ENCODE measurements around the gene NPHP1. TPM values are rescaled to one million over a fixed set of nuclear protein-coding genes. Genes with fewer than 3 reads are reported as not detected.

NPHP1 gene
- total RNA-seq, 4 donors from 2014 or later = 0.55 to 0.95 (median 0.60) TPM; not detected in 1

DNA sequence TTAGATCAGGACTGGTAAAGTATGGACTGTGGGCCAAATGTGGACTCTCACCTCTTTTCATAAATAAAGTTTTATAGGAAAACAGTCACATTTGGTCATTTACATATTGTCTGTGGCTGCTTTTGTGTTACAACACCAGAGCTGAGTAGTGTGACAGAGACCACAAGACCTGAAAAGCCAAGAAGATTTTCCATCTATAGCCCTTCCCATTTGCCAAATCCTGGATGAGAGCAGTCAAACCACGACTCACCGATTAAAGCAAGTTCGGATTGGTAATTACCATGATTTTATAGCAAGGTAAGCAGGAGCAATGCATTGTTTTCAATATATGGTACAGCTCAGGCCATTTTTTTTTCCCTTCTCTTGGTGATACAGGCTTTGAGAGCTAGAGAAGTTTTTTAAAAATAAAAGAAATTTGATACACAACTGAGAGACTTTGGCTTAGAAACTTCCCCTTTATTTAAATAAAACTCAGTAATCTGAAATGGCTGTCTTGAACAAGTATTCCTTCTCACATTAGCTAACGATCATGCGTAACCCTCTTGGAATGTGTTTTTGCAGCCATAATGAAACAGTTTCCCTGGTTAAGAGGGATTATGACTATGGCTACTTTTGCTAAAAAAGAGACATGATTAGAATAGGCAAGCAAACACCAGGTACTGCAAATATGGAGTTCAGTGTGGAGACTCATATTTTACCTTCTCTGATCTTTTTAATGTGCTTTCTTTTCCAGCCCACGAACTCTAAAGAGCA, 79.7 kb downstream of the NPHP1 start:
- in situ Hi-C loops (cut with MboI; ENCODE audit: low pct_ligation_motif_present in 1 of 4, low pct_unique_long_range_greater_than_20kb in 1 of 4, low sequenced_read_pairs in 3 of 4) (no loop called here), intact Hi-C loops (cut with DNase I; ENCODE audit: low total_unique reads) (no loop called here)
- Histone ChIP-seq H3K4me3 (no peak overlapping the region), H3K36me3 (no peaks in the 10 kb centered on the region), H3K4me1 (no peaks in the 10 kb centered on the region), H3K27me3 (no peaks in the 10 kb centered on the region), H3K27ac (no peak overlapping the region), H3K9me3 (no peaks in the 10 kb centered on the region)
- 86% methylated on average over 6 of the region's 6 CpGs for whole genome bisulfite sequencing, 2 donors (ENCODE audit: low coverage in 1 of 2)
- DNase-seq = no peak
- TF ChIP-seq POLR2AphosphoS5 (IDR thresholded peaks at IDR 0.05) (no peak), POLR2A (IDR thresholded peaks at IDR 0.05) (no peak), EP300 (IDR thresholded peaks at IDR 0.05; ENCODE audit: low read depth) (no peak)
- TF ChIP-seq, protein P1, sequence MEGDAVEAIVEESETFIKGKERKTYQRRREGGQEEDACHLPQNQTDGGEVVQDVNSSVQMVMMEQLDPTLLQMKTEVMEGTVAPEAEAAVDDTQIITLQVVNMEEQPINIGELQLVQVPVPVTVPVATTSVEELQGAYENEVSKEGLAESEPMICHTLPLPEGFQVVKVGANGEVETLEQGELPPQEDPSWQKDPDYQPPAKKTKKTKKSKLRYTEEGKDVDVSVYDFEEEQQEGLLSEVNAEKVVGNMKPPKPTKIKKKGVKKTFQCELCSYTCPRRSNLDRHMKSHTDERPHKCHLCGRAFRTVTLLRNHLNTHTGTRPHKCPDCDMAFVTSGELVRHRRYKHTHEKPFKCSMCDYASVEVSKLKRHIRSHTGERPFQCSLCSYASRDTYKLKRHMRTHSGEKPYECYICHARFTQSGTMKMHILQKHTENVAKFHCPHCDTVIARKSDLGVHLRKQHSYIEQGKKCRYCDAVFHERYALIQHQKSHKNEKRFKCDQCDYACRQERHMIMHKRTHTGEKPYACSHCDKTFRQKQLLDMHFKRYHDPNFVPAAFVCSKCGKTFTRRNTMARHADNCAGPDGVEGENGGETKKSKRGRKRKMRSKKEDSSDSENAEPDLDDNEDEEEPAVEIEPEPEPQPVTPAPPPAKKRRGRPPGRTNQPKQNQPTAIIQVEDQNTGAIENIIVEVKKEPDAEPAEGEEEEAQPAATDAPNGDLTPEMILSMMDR (IDR thresholded peaks at IDR 0.05) = no peak

DNA sequence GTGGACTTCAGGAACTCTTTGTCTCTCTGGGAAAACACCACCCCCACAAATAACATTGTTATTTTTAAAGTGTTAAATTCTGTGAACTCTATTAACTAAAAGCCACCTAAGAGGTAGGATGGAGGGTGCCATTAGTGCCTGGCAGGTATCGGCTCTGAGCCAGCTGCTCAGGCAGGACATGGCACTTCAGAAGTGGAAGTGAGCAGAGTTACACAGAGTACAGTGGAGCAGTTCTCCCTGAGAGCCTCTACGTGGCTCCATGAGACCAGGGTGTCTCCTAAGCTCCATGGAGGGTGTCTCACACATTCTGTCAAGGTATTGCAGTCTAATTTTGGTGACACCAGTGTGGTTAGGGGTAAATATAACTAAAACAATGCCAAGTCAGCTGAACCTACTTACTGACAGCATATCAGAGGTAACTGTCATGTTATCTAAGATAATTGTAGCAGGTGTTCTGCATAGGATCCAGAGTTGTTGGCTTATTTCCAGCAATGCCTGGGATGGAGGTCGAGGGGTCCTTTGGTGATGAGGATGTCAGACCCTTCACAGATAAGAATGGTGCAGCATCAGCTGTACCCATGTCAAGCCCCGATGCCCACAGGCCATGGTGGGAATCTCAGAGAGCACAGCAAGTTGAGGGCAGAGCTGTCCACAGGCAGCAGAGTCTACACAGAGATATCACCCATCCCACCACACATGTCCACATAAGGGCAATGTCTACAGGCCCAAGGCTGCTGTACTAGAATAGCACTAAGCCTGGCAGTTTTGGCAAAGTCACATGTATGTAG, 80.6 kb downstream of the NPHP1 start:
- DNase-seq = no peak
- H3K4me3 ChIP-seq = no peak overlapping the region
- no peak overlapping the region for H3K27ac ChIP-seq
- TF ChIP-seq POLR2AphosphoS5 (IDR thresholded peaks at IDR 0.05) (no peak), POLR2A (IDR thresholded peaks at IDR 0.05) (no peak), EP300 (IDR thresholded peaks at IDR 0.05; ENCODE audit: low read depth) (no peak)
- TF ChIP-seq, protein P1 (IDR thresholded peaks at IDR 0.05) = no peak
- H3K27me3 ChIP-seq = no peaks in the 10 kb centered on the region
- intact Hi-C loops (cut with DNase I; ENCODE audit: low total_unique reads) (no loop called here), in situ Hi-C loops (cut with MboI; ENCODE audit: low pct_ligation_motif_present in 1 of 4, low pct_unique_long_range_greater_than_20kb in 1 of 4, low sequenced_read_pairs in 3 of 4) (no loop called here)
- 90% methylated on average over 4 of the region's 4 CpGs; no CpG with 5 or more reads in 1 of the 2 donors for WGBS, 2 donors (ENCODE audit: low coverage in 1 of 2)
- H3K9me3 ChIP-seq = no peaks in the 10 kb centered on the region
- H3K4me1 ChIP-seq = no peaks in the 10 kb centered on the region
- H3K36me3 ChIP-seq = no peaks in the 10 kb centered on the region

DNA sequence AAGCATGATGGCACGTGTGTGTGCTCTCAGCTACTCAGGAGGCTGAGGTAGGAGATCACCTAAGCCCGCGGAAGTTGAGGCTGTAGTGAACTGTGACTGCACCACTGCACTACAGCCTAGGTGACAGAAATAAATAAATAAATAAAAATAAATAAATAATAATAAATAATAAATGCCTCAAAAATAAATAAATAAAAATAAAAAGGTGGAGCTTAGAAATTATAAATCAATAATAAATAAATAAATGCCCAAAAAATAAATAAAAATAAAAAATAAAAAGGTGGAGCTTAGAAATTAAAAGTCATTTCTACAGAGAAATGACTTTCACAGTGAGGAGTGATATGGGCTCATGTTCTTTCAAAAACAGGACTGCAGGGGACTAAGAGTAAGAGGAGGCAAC, 83.2 kb downstream of the NPHP1 start:
- WGBS, 2 donors (ENCODE audit: low coverage in 1 of 2) = 89 to 92% methylated on average over 3 of the region's 3 CpGs
- TF ChIP-seq EP300 (IDR thresholded peaks at IDR 0.05; ENCODE audit: low read depth) = no peak
- TF ChIP-seq POLR2AphosphoS5 (IDR thresholded peaks at IDR 0.05) = no peak
- no peak for TF ChIP-seq POLR2A (IDR thresholded peaks at IDR 0.05)
- TF ChIP-seq, protein P1 (IDR thresholded peaks at IDR 0.05) = no peak
- H3K27me3 ChIP-seq = peaks cover 14% of the 10 kb centered on the region
- no peak overlapping the region for H3K4me3 ChIP-seq
- in situ Hi-C loops (cut with MboI; ENCODE audit: low pct_ligation_motif_present in 1 of 4, low pct_unique_long_range_greater_than_20kb in 1 of 4, low sequenced_read_pairs in 3 of 4) = no loop called here
- no peaks in the 10 kb centered on the region for H3K9me3 ChIP-seq
- intact Hi-C loops (cut with DNase I; ENCODE audit: low total_unique reads) = no loop called here
- no peak for DNase-seq
- peaks cover 0 to 3% (median 0%) of the 10 kb centered on the region in 4 donors for H3K4me1 ChIP-seq
- no peaks in the 10 kb centered on the region for H3K36me3 ChIP-seq
- no peak overlapping the region for H3K27ac ChIP-seq

DNA sequence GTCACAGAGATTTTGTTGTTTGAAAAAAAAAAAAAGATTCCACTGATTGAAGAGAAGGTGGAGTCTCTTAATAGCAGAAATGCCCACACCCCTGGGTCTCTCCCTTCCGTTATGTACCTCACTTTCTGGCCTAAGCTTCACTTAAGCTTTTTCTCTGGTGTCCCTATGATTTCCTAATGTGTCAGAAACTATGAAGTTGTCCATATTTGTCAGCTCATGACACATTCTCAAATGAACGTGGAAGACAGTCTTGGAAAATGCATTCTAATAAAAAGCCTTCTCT, 83.8 kb downstream of the NPHP1 start:
- peaks cover 20% of the 10 kb centered on the region for H3K27me3 ChIP-seq
- no peak overlapping the region for H3K27ac ChIP-seq
- intact Hi-C loops (cut with DNase I; ENCODE audit: low total_unique reads) = no loop called here
- 84 to 88% methylated on average over 1 to 2 of the region's 2 CpGs for WGBS, 2 donors (ENCODE audit: low coverage in 1 of 2)
- H3K4me1 ChIP-seq = peaks cover 3 to 9% (median 3%) of the 10 kb centered on the region in 4 donors
- no peaks in the 10 kb centered on the region for H3K36me3 ChIP-seq
- DNase-seq = no peak
- in situ Hi-C loops (cut with MboI; ENCODE audit: low pct_ligation_motif_present in 1 of 4, low pct_unique_long_range_greater_than_20kb in 1 of 4, low sequenced_read_pairs in 3 of 4) = no loop called here
- H3K4me3 ChIP-seq = no peak overlapping the region
- H3K9me3 ChIP-seq = no peaks in the 10 kb centered on the region
- TF ChIP-seq POLR2AphosphoS5 (IDR thresholded peaks at IDR 0.05) (no peak), POLR2A (IDR thresholded peaks at IDR 0.05) (no peak)

Data from transverse colon (tissue), 4 donors.